Measurements from ENCODE around the gene KRT76. TPM values are rescaled to one million over a fixed set of nuclear protein-coding genes. Genes with fewer than 3 reads are reported as not detected.

The KRT76 gene
- total RNA-seq, 1 donor from 2014 or later = not detected

GRCh38 chr12:52748578-52748977 lies 28.6 kb downstream of the KRT76 start:
- DNase-seq (ENCODE audit: low read depth) = no peak
- Histone ChIP-seq H3K27me3 (ENCODE audit: control insufficient read depth, insufficient read depth, low read length) (peaks cover 3% of the 10 kb centered on the region), H3K4me3 (ENCODE audit: low read depth, low read length) (no peak overlapping the region), H3K36me3 (ENCODE audit: control insufficient read depth, insufficient read depth, low read length) (no peaks in the 10 kb centered on the region)
- no peak for TF ChIP-seq CTCF (IDR thresholded peaks at IDR 0.05; ENCODE audit: insufficient read depth, low read length, poor library complexity, severe bottlenecking)

GRCh38 chr12:52745554-52745953 lies 31.6 kb downstream of the KRT76 start:
- Histone ChIP-seq H3K27me3 (ENCODE audit: control insufficient read depth, insufficient read depth, low read length) (peaks cover 3% of the 10 kb centered on the region), H3K36me3 (ENCODE audit: control insufficient read depth, insufficient read depth, low read length) (no peaks in the 10 kb centered on the region), H3K4me3 (ENCODE audit: low read depth, low read length) (no peak overlapping the region)
- no peak for DNase-seq (ENCODE audit: low read depth)
- TF ChIP-seq CTCF (IDR thresholded peaks at IDR 0.05; ENCODE audit: insufficient read depth, low read length, poor library complexity, severe bottlenecking) = no peak

- Histone ChIP-seq H3K36me3 (ENCODE audit: control insufficient read depth, insufficient read depth, low read length) (no peaks in the 10 kb centered on the region), H3K27me3 (ENCODE audit: control insufficient read depth, insufficient read depth, low read length) (peaks cover 3% of the 10 kb centered on the region), H3K4me3 (ENCODE audit: low read depth, low read length) (no peak overlapping the region)
- no peak for DNase-seq (ENCODE audit: low read depth)
- TF ChIP-seq CTCF (IDR thresholded peaks at IDR 0.05; ENCODE audit: insufficient read depth, low read length, poor library complexity, severe bottlenecking) = no peak
These were observed 32.5 kb downstream of the KRT76 start for GRCh38 chr12:52744493-52745156.

- DNase-seq (ENCODE audit: low read depth) = no peak
- no peak for TF ChIP-seq CTCF (IDR thresholded peaks at IDR 0.05; ENCODE audit: insufficient read depth, low read length, poor library complexity, severe bottlenecking)
- no peak overlapping the region for H3K4me3 ChIP-seq (ENCODE audit: low read depth, low read length)
These were observed 34.2 kb downstream of the KRT76 start for GRCh38 chr12:52742822-52743457.

GRCh38 chr12:52742196-52742580 lies 35.0 kb downstream of the KRT76 start:
- Histone ChIP-seq H3K4me3 (ENCODE audit: low read depth, low read length) (no peak overlapping the region), H3K36me3 (ENCODE audit: control insufficient read depth, insufficient read depth, low read length) (no peaks in the 10 kb centered on the region), H3K27me3 (ENCODE audit: control insufficient read depth, insufficient read depth, low read length) (peaks cover 3% of the 10 kb centered on the region)
- DNase-seq (ENCODE audit: low read depth) = no peak
- TF ChIP-seq CTCF (IDR thresholded peaks at IDR 0.05; ENCODE audit: insufficient read depth, low read length, poor library complexity, severe bottlenecking) = no peak

More at GRCh38 chr12:52742822-52743457, 34.2 kb downstream of the KRT76 start:
- Histone ChIP-seq H3K36me3 (ENCODE audit: control insufficient read depth, insufficient read depth, low read length) (no peaks in the 10 kb centered on the region), H3K27me3 (ENCODE audit: control insufficient read depth, insufficient read depth, low read length) (peaks cover 3% of the 10 kb centered on the region)

Measured in kidney epithelial cell (primary cell).